Neural crest cell (in vitro differentiated cells): ENCODE measurements around the gene ASPSCR1. TPM values are rescaled to one million over a fixed set of nuclear protein-coding genes. Genes with fewer than 3 reads are reported as not detected.

Experiments used
- DNase-seq: peaks from one replicate; pipeline ENCODE4 v3.0.0; 2021; ENCODE audit warnings: low read depth, mixed read lengths, low spot score
- H3K27ac Mint-ChIP-seq: one replicate; pipeline ENCODE4 v1.8.0; 2021; ENCODE audit warnings: mild to moderate bottlenecking, mixed read lengths; ENCODE audit not compliant: unreplicated experiment
- H3K27me3 Mint-ChIP-seq: 2 replicates; pipeline ENCODE4 v1.8.0; 2021; ENCODE audit warnings: low read depth, mild to moderate bottlenecking, mixed read lengths
- H3K36me3 Mint-ChIP-seq: 2 replicates; pipeline ENCODE4 v1.8.0; 2021; ENCODE audit warnings: low read depth, mild to moderate bottlenecking, mixed read lengths
- H3K4me1 Mint-ChIP-seq: 2 replicates; pipeline ENCODE4 v1.8.0; 2021; ENCODE audit warnings: mixed read lengths
- H3K4me3 Mint-ChIP-seq: one replicate; pipeline ENCODE4 v1.8.0; 2021; ENCODE audit warnings: mild to moderate bottlenecking, mixed read lengths
- H3K9me3 Mint-ChIP-seq: 2 replicates; pipeline ENCODE4 v1.8.0; 2021; ENCODE audit warnings: mixed read lengths
- total RNA-seq: library from RNA; stranded (reverse); gene quantifications from 2 replicates; pipeline ENCODE4 v1.2.1, GENCODE V29; 2021
- TF ChIP-seq, protein P1 (sequence below): fragments of 200-600 bp; sonication (generic); conservative IDR thresholded peaks from 2 replicates; pipeline ENCODE4 v1.5.0; 2021; ENCODE audit warnings: antibody characterized with exemption, mild to moderate bottlenecking

The ASPSCR1 gene
- total RNA-seq, 1 donor from 2014 or later = 51.9 TPM

DNA sequence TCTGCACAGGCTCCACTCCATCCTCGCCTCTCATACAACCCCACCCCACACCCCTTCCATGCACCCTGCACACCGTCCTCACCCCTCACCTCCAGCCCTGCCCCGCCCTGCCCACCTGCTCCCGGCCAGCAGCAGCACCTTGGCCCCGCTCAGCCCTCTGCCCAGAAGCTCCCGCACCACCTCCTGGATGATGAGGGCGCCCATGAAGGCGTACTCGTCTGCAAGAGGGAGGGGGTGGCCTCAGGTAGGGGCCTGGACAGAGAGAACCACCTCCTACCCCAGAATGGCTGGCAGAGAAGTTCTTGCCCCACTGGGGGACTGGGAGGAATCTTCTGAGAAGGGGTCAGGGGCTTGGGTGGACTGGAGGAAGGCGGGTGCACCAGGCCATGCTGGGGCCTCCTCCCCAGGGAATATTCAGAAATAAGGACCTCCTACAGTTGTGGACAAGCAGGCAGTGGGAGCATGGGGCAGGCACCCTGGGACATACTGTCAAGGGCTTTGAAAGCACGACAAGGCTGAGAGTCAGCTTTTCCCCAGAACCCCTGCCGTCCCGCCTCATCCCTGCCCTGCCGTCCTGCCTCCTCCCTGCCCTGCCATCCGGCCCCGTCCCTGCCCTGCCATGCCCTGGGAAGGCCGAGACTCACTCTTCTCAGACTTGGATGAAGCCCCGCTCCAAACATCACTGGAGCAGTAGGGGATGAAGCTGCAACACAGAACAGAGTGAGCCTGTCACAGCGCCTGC, 19.6 kb upstream of the ASPSCR1 start:
- DNase-seq = no peak
- H3K36me3 Mint-ChIP-seq = no peaks in the 10 kb centered on the region
- peak overlapping the region; percentile 70 for H3K4me3 Mint-ChIP-seq
- H3K27ac Mint-ChIP-seq = no peak overlapping the region
- H3K9me3 Mint-ChIP-seq = no peaks in the 10 kb centered on the region
- TF ChIP-seq, protein P1, sequence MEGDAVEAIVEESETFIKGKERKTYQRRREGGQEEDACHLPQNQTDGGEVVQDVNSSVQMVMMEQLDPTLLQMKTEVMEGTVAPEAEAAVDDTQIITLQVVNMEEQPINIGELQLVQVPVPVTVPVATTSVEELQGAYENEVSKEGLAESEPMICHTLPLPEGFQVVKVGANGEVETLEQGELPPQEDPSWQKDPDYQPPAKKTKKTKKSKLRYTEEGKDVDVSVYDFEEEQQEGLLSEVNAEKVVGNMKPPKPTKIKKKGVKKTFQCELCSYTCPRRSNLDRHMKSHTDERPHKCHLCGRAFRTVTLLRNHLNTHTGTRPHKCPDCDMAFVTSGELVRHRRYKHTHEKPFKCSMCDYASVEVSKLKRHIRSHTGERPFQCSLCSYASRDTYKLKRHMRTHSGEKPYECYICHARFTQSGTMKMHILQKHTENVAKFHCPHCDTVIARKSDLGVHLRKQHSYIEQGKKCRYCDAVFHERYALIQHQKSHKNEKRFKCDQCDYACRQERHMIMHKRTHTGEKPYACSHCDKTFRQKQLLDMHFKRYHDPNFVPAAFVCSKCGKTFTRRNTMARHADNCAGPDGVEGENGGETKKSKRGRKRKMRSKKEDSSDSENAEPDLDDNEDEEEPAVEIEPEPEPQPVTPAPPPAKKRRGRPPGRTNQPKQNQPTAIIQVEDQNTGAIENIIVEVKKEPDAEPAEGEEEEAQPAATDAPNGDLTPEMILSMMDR = no peak
- peaks cover 8% of the 10 kb centered on the region for H3K4me1 Mint-ChIP-seq
- peaks cover 32% of the 10 kb centered on the region for H3K27me3 Mint-ChIP-seq

- peaks cover 41% of the 10 kb centered on the region for H3K27me3 Mint-ChIP-seq
- TF ChIP-seq, protein P1 = no peak
- no peaks in the 10 kb centered on the region for H3K36me3 Mint-ChIP-seq
- no peaks in the 10 kb centered on the region for H3K9me3 Mint-ChIP-seq
- H3K4me1 Mint-ChIP-seq = peaks cover 8% of the 10 kb centered on the region
- no peak for DNase-seq
- no peak overlapping the region for H3K27ac Mint-ChIP-seq
- H3K4me3 Mint-ChIP-seq = peak overlapping the region; percentile 70
Measured at GRCh38 chr17:81958633-81959342, 18.6 kb upstream of the ASPSCR1 start.

DNA sequence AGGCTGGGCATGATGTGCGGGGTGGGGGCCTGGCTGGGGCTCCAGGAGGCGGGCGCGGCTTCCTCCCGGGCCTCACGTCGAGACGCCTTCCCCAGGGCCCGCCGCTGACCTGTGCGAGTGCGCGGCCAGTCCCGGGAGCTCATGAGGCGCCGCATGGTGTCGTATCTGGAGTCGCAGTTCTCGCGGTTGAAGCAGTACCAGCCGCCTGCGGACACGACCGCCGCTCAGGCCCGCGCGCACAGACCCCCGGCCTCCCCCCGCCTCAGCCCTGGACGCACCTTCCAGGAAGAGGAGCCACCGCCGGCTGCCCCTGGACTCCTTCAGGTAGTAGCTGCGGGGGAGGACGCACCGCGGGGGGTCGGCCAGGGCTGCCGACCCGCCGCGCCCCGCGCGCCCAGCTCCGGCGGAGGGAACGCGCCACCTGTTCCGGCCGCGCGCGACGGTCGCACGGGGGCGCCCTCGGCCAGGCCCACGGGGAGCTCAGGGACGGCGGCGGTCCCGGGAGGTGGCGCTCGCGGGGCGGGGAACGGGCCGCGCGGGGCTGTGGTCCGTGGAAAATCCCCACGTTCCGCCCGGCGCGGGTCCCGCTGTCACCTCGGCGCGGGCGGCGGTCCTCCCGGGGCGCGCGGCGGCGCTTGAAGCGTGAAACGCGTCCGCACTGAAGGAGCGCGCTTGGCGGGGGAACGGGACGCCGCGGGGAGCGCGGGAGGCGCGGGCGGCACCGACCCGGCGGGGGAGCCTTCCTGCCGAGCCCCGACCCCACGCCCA, 17.9 kb upstream of the ASPSCR1 start:
- peaks cover 11% of the 10 kb centered on the region for H3K4me1 Mint-ChIP-seq
- peaks cover 49% of the 10 kb centered on the region for H3K27me3 Mint-ChIP-seq
- H3K4me3 Mint-ChIP-seq = no peak overlapping the region
- TF ChIP-seq, protein P1 = peak; percentile 68
- no peaks in the 10 kb centered on the region for H3K9me3 Mint-ChIP-seq
- no peak overlapping the region for H3K27ac Mint-ChIP-seq
- H3K36me3 Mint-ChIP-seq = no peaks in the 10 kb centered on the region
- peak; percentile 59 for DNase-seq

DNA sequence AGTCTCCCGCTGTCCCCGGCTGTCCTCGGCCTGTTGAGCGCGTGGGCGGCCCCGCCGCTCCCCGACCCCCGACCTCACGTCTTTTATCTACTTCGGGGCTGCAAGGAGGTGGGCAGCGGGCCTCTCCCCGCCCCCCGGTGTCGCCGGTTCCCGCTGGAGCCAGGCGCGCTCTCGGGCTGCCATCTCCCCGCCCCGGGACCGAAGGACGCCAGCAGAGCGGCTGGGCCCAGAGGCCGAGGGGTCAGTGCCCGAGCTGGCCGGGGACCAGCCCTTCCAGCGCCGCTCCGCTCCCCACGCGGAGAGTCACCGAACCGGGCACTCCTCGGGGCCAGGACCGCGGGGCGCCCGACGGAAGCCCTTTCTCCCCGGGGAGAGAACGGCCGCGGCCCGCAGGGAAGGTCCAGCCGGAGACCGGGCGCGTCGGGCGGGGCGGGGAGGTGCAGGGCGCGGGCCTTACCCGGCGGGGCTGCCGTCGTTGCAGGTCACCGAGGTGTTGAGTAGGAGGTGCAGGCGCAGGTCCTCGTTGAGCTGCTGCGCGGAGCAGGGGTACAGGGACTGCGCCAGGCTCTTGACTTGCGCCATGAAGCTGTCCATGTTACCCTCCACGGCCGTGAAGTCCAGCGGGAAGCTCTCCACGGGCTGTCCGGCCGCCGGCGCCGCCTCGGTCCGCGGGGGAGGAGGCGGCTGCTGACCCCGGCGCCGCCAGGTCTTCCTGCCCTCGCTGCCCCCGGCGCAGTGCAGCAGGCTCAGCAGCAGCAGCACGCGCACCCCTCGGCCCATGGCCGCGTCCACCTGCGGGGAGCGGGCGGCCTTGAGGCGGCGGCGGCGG, 17.1 kb upstream of the ASPSCR1 start:
- H3K27ac Mint-ChIP-seq = no peak overlapping the region
- no peaks in the 10 kb centered on the region for H3K9me3 Mint-ChIP-seq
- no peak for DNase-seq
- peaks cover 54% of the 10 kb centered on the region for H3K27me3 Mint-ChIP-seq
- TF ChIP-seq, protein P1 = no peak
- no peaks in the 10 kb centered on the region for H3K36me3 Mint-ChIP-seq
- peaks cover 17% of the 10 kb centered on the region for H3K4me1 Mint-ChIP-seq
- no peak overlapping the region for H3K4me3 Mint-ChIP-seq

DNA sequence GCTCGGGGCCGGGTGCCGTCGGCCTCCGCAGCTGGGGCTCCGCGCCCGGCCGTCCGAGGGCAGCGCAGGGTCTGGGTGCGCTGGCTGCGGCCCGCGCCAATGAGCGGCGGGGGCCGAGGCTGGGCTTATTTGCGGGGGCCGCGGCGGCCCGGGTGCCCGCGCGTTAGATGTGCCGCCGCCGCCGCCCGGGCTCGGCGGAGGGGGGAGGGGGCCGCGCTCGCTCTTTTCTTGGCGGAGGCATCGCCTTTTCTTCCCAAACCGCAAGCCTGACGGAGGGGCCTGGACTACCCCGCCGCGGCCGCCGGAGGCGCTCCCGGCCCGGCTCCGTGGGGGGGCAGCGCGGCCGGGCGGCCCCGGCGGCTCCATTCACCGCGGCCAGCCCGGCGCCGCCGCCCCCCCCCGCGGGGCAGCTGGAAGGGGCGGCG, 16.3 kb upstream of the ASPSCR1 start, which contains the start of gene NOTUM:
TSS of gene NOTUM (minus strand) at position 101 of the 425 bp plus-strand sequence. CDS start 278 bp downstream, outside the sequence.
- Mint-ChIP-seq H3K36me3 (no peaks in the 10 kb centered on the region), H3K9me3 (no peaks in the 10 kb centered on the region), H3K4me1 (peaks cover 19% of the 10 kb centered on the region), H3K27me3 (peaks cover 58% of the 10 kb centered on the region), H3K4me3 (no peak within 1 kb of the TSS), H3K27ac (no peak within 1 kb of the TSS)
- no peak for DNase-seq
- TF ChIP-seq, protein P1 = peak; percentile 48
